KMS-11 (cell line): ENCODE measurements around the gene RBM4B.
"Not testable (repeated sequence)": the region's sequence is repeated elsewhere in the genome, so short reads cannot be mapped to it uniquely, and the experiment has no call there.

Experiments used
- H2AFZ ChIP-seq: fragments of 200-600 bp; sonication (generic); 2 replicates; pipeline ENCODE4 v1.6.1; 2016; ENCODE audit warnings: antibody characterized with exemption, mixed run types, low read depth
- H3K27ac ChIP-seq: fragments of 200-600 bp; sonication (generic); 2 replicates; pipeline ENCODE4 v1.6.1; 2016; ENCODE audit warnings: mild to moderate bottlenecking, mixed run types
- H3K27me3 ChIP-seq: fragments of 200-600 bp; sonication (generic); 2 replicates; pipeline ENCODE4 v1.6.1; 2017; ENCODE audit warnings: mild to moderate bottlenecking, low read depth, mixed run types, moderate library complexity; ENCODE audit not compliant: insufficient read depth
- H3K36me3 ChIP-seq: fragments of 200-600 bp; sonication (generic); 2 replicates; pipeline ENCODE4 v1.6.1; 2017; ENCODE audit warnings: mild to moderate bottlenecking, mixed run types; ENCODE audit not compliant: insufficient read depth
- H3K4me1 ChIP-seq: fragments of 200-600 bp; sonication (generic); 2 replicates; pipeline ENCODE4 v1.6.1; 2016; ENCODE audit warnings: mild to moderate bottlenecking, low read depth, mixed run types; ENCODE audit not compliant: poor library complexity, severe bottlenecking
- H3K4me2 ChIP-seq: fragments of 200-600 bp; sonication (generic); 2 replicates; pipeline ENCODE4 v1.7.0; 2016; ENCODE audit warnings: mild to moderate bottlenecking, mixed run types
- H3K4me3 ChIP-seq: fragments of 200-600 bp; sonication (generic); IDR thresholded peaks from 2 replicates; pipeline ENCODE4 v1.6.1; 2017; ENCODE audit warnings: low read depth, low read length, mixed read lengths; ENCODE audit not compliant: insufficient read depth
- H3K79me2 ChIP-seq: fragments of 200-600 bp; sonication (generic); 2 replicates; pipeline ENCODE4 v1.6.1; 2016; ENCODE audit warnings: low read depth, mixed run types; ENCODE audit not compliant: insufficient read depth
- H3K9ac ChIP-seq: fragments of 200-600 bp; sonication (generic); 2 replicates; pipeline ENCODE4 v1.6.1; 2016; ENCODE audit warnings: mild to moderate bottlenecking, mixed run types
- H4K20me1 ChIP-seq: fragments of 200-600 bp; sonication (generic); 2 replicates; pipeline ENCODE4 v1.6.1; 2016; ENCODE audit warnings: mild to moderate bottlenecking, mixed run types; ENCODE audit not compliant: insufficient read depth
- TF ChIP-seq, protein P1 (sequence below): fragments of 200-600 bp; sonication (generic); conservative IDR thresholded peaks from 2 replicates; pipeline ENCODE4 v1.6.1; 2017; ENCODE audit warnings: low read depth, mild to moderate bottlenecking, antibody characterized with exemption, low read length, moderate library complexity, mixed read lengths

RBM4B gene, protein sequence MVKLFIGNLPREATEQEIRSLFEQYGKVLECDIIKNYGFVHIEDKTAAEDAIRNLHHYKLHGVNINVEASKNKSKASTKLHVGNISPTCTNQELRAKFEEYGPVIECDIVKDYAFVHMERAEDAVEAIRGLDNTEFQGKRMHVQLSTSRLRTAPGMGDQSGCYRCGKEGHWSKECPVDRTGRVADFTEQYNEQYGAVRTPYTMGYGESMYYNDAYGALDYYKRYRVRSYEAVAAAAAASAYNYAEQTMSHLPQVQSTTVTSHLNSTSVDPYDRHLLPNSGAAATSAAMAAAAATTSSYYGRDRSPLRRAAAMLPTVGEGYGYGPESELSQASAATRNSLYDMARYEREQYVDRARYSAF

DNA sequence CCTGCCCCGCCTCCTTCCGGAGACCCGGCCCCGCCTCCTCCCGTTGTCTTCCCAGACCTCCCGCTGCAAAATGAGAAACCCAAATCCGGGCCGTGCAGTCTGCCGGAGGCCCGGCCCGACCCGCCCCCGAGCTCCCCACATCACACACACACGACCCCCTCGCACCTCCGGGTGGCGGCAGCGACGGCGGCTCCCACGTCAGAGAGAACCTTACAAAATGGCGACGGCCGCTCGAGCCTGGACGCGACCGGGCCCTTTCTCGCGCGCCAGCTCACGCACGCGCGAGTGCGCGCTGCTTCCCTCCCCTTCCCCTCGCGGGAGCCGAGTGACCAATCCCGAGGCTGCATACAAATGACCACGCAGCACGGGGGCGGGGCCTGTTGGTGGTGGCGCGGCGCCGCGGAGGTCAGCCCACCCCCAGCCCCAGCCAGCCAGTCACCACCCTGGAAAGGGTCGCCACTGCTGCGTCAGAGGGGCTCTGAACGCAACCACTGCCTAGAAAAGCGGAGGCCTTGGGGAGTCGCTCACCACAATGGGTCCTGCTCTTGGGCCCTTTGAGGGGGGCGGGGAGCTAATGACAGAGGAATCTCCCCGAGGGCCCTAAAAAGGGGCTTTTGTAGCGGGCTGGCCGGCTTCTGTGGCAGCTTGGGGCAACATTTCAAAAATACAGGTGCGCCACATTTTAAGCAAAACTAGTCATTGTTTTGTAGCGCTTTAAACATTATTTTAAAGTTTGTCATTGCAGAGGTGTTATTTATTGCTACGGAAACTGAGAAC lies at the start of gene RBM4B:
RBM4B (minus strand) TSS at position 289 of the 777 bp plus-strand sequence. CDS start 808 bp downstream, outside the sequence.
- H2AFZ ChIP-seq, result peak within 1 kb of the TSS; percentile 70
- TF ChIP-seq, protein P1, sequence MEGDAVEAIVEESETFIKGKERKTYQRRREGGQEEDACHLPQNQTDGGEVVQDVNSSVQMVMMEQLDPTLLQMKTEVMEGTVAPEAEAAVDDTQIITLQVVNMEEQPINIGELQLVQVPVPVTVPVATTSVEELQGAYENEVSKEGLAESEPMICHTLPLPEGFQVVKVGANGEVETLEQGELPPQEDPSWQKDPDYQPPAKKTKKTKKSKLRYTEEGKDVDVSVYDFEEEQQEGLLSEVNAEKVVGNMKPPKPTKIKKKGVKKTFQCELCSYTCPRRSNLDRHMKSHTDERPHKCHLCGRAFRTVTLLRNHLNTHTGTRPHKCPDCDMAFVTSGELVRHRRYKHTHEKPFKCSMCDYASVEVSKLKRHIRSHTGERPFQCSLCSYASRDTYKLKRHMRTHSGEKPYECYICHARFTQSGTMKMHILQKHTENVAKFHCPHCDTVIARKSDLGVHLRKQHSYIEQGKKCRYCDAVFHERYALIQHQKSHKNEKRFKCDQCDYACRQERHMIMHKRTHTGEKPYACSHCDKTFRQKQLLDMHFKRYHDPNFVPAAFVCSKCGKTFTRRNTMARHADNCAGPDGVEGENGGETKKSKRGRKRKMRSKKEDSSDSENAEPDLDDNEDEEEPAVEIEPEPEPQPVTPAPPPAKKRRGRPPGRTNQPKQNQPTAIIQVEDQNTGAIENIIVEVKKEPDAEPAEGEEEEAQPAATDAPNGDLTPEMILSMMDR, result no peak

DNA sequence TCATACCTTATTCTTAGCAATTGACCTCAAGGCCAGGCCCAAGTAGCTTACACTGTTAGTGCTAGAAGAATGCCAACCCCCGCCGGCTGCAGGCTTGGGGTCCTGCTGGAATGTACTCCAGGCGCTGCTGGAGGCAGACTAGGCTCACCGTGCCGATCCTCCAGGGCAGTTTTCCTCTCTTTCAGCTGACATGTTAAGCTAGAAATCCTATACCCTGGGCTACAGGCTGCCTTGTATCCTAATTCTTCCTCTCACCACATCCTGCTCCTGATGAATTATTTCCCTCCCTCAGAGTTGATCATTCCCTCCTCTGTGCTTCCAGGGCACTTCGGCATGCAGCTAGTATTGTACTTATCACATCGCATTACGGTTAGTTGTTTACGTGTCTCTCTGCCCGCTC lies 48.0 kb upstream of the RBM4B start:
- H3K79me2 ChIP-seq, result no peaks in the 10 kb centered on the region
- no peaks in the 10 kb centered on the region for H3K4me1 ChIP-seq
- no peak overlapping the region for H2AFZ ChIP-seq
- peaks cover 29% of the 10 kb centered on the region for H3K27me3 ChIP-seq
- no peak overlapping the region for H3K4me2 ChIP-seq
- H3K9ac ChIP-seq, result no peak overlapping the region
- TF ChIP-seq, protein P1, result no peak
- no peaks in the 10 kb centered on the region for H4K20me1 ChIP-seq
- H3K27ac ChIP-seq, result no peak overlapping the region
- H3K4me3 ChIP-seq, result no peak overlapping the region
- no peaks in the 10 kb centered on the region for H3K36me3 ChIP-seq

More for the DNA sequence above, at the start of gene RBM4B:
- Histone ChIP-seq H4K20me1 (no peaks in the 10 kb centered on the region), H3K4me3 (no peak within 1 kb of the TSS), H3K79me2 (peaks cover 5% of the 10 kb centered on the region; the same call in 1 of the 2 replicates), H3K9ac (peak within 1 kb of the TSS; percentile 75), H3K4me1 (peaks cover 10% of the 10 kb centered on the region), H3K36me3 (no peaks in the 10 kb centered on the region; the same call in 1 of the 2 replicates), H3K4me2 (peak within 1 kb of the TSS; percentile 87), H3K27ac (peak within 1 kb of the TSS; percentile 98), H3K27me3 (no peaks in the 10 kb centered on the region)

DNA sequence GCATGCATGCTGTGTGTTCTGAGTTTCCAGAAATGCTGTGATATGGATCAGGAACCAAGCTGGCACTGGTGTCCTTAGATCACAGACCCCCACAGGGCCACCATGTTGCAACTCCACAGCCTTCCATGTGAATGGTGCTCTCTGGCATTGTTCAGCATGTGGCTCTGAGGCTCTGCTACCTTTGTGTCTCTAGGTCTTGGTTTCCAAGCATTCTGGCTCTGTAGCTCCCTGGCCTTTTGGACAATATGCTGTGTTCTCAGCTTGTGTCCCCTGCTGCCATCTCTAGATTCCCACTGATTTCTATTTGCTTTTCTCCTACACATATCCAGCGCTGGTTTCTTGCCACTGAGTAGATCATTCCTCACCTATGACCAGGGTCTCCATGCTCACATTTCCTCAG lies 47.4 kb upstream of the RBM4B start:
- H3K4me1 ChIP-seq, result no peaks in the 10 kb centered on the region
- TF ChIP-seq, protein P1, result no peak
- no peaks in the 10 kb centered on the region for H4K20me1 ChIP-seq

DNA sequence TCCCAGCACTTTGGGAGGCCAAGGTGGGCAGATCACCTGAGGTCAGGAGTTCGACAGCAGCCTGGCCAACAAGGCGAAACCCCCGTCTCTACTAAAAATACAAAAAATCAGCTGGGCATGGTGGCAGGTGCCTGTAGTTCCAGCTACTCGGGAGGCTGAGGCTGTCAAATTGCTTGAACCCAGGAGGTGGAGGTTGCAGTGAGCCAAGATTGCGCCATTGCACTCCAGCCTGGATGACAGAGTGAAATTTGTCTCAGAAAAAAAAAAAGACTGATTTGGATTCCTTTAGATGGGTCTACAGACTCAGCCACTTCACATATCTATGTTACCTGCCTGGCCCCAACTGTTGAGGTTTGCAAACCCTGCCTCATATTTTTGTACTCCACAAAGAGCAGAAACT lies 46.5 kb upstream of the RBM4B start:
- not testable (repeated sequence) for H3K4me3 ChIP-seq, H3K79me2 ChIP-seq, H3K9ac ChIP-seq, H3K36me3 ChIP-seq, H3K4me1 ChIP-seq, H3K4me2 ChIP-seq, H3K27ac ChIP-seq, H4K20me1 ChIP-seq, H2AFZ ChIP-seq
- H3K27me3 ChIP-seq, result peaks cover 25% of the 10 kb centered on the region

More for the DNA sequence above, 47.4 kb upstream of the RBM4B start:
- no peak overlapping the region for H3K9ac ChIP-seq
- H3K79me2 ChIP-seq, result no peaks in the 10 kb centered on the region
- H3K4me2 ChIP-seq, result no peak overlapping the region
- H3K27ac ChIP-seq, result no peak overlapping the region
- no peak overlapping the region for H2AFZ ChIP-seq
- no peak overlapping the region for H3K4me3 ChIP-seq
- H3K27me3 ChIP-seq, result peaks cover 29% of the 10 kb centered on the region
- H3K36me3 ChIP-seq, result no peaks in the 10 kb centered on the region
